B cell (primary cell): ENCODE data around the gene RPL36. TPM values are rescaled to one million over a fixed set of nuclear protein-coding genes. Genes with fewer than 3 reads are reported as not detected.

Source experiments
- ATAC-seq: fragments of 200-7000 bp; cut with Tn5 transposase; one replicate; pipeline ENCODE4 v1.10.0; 2021; ENCODE audit warnings: low read depth, mild to moderate bottlenecking, moderate number of reproducible peaks, moderate library complexity
- CTCF ChIA-PET: fragments of 350-600 bp; sonication (Branson Sonifier 250); formaldehyde crosslinking; loops from one replicate; lab custom pipeline; 2021; ENCODE audit warnings: antibody characterized with exemption, inconsistent platforms; lab: Charles Lee
- POLR2A ChIA-PET: fragments of 350-600 bp; sonication (Branson Sonifier 250); formaldehyde crosslinking; loops from one replicate; lab custom pipeline; 2021; ENCODE audit warnings: antibody characterized with exemption; lab: Charles Lee
- DNase-seq: peaks from one replicate; pipeline ENCODE4 v3.0.0; 2013
- H2AFZ ChIP-seq: 2 replicates; pipeline ENCODE4 v1.6.1; 2012; ENCODE audit warnings: mild to moderate bottlenecking, low read depth, low read length; ENCODE audit not compliant: insufficient read depth, poor library complexity, severe bottlenecking
- H3K27ac ChIP-seq, 2 donors: 1 replicate in 1 of 2; 2 replicates in 1 of 2; pipeline ENCODE4 v1.5.1; 2012 to 2013; ENCODE audit warnings: low read length in 2 of 2, mild to moderate bottlenecking in 2 of 2, moderate library complexity in 1 of 2
- H3K27me3 ChIP-seq, 4 experiments: fragments of 200-600 bp in 1 of 4; sonication (generic) in 1 of 4; replicated peaks in 1 of 4; 1 replicate in 2 of 4; 2 replicates in 2 of 4; pipeline versions ENCODE4 v1.6.1 to v1.7.0; 2013 to 2016; ENCODE audit warnings: low read length in 3 of 4, mild to moderate bottlenecking in 2 of 4, mixed read lengths in 1 of 4, moderate library complexity in 1 of 4; ENCODE audit not compliant: insufficient read depth in 4 of 4, control insufficient read depth in 3 of 4; ENCODE audit errors: control extremely low read depth in 1 of 4
- H3K36me3 ChIP-seq, 2 experiments: replicated peaks in 1 of 2; 1 replicate in 1 of 2; 2 replicates in 1 of 2; pipeline versions ENCODE4 v1.6.1 to v1.7.1; 2013; ENCODE audit warnings: low read length in 1 of 2; ENCODE audit not compliant: insufficient read depth in 2 of 2, control insufficient read depth in 1 of 2; ENCODE audit errors: control extremely low read depth in 1 of 2, extremely low read depth in 1 of 2
- H3K4me1 ChIP-seq, 2 donors: fragments of 200-600 bp in 1 of 2; sonication (generic) in 1 of 2; 1 replicate in 1 of 2; 2 replicates in 1 of 2; pipeline versions ENCODE4 v1.5.1 to v1.6.1; 2013 to 2017; ENCODE audit warnings: low read length in 2 of 2; ENCODE audit not compliant: control insufficient read depth in 2 of 2, insufficient read depth in 2 of 2
- H3K4me2 ChIP-seq: replicated peaks from 2 replicates; pipeline ENCODE3; 2012; ENCODE audit warnings: mild to moderate bottlenecking, low read depth, low read length; ENCODE audit not compliant: poor library complexity, severe bottlenecking
- H3K4me3 ChIP-seq, 5 experiments: fragments of 200-600 bp in 1 of 5; sonication (generic) in 1 of 5; 1 replicate in 3 of 5; 2 replicates in 2 of 5; pipeline versions ENCODE4 v1.5.1 to v1.7.0; 2011 to 2016; ENCODE audit warnings: low read length in 4 of 5, mild to moderate bottlenecking in 4 of 5, low read depth in 2 of 5, control low read depth in 1 of 5, moderate library complexity in 1 of 5; ENCODE audit not compliant: insufficient read depth in 1 of 5; ENCODE audit errors: control extremely low read depth in 1 of 5, extremely low read depth in 1 of 5
- H3K79me2 ChIP-seq: fragments of 200-600 bp; sonication (generic); one replicate; pipeline ENCODE4 v1.6.0; 2016; ENCODE audit warnings: low read length; ENCODE audit not compliant: control insufficient read depth, insufficient read depth
- H3K9ac ChIP-seq: fragments of 200-600 bp; sonication (generic); 2 replicates; pipeline ENCODE4 v1.6.1; 2017; ENCODE audit warnings: mild to moderate bottlenecking, low read length, moderate library complexity
- H3K9me3 ChIP-seq, 3 donors: one replicate each; pipeline versions ENCODE4 v1.6.1 to v1.7.1; 2013; ENCODE audit warnings: low read length in 2 of 3; ENCODE audit not compliant: control insufficient read depth in 2 of 3, insufficient read depth in 1 of 3; ENCODE audit errors: control extremely low read depth in 1 of 3
- H4K20me1 ChIP-seq: 2 replicates; pipeline ENCODE4 v1.6.0; 2012; ENCODE audit warnings: mild to moderate bottlenecking, low read length; ENCODE audit not compliant: insufficient read depth, control insufficient read depth, poor library complexity, severe bottlenecking
- H3K27ac Mint-ChIP-seq: one replicate; pipeline ENCODE4 v1.8.0; 2021; ENCODE audit warnings: mixed read lengths
- H3K27me3 Mint-ChIP-seq: one replicate; pipeline ENCODE4 v1.8.0; 2021; ENCODE audit warnings: mixed read lengths
- H3K4me1 Mint-ChIP-seq: one replicate; pipeline ENCODE4 v1.8.0; 2021; ENCODE audit warnings: mixed read lengths
- H3K4me3 Mint-ChIP-seq: one replicate; pipeline ENCODE4 v1.8.0; 2021; ENCODE audit warnings: mixed read lengths
- H3K9me3 Mint-ChIP-seq: one replicate; pipeline ENCODE4 v1.8.0; 2022; ENCODE audit warnings: mixed read lengths; ENCODE audit not compliant: insufficient read depth
- EZH2 ChIP-seq: IDR thresholded peaks from 2 replicates; pipeline ENCODE4 v1.6.1; 2012; ENCODE audit warnings: borderline replicate concordance, low read depth, mild to moderate bottlenecking, moderate library complexity, low read length; ENCODE audit not compliant: insufficient read depth, poor library complexity, severe bottlenecking
- WGBS: methylation state at CpG from one replicate; pipeline ENCODE4 v1.1.5; 2013; ENCODE audit warnings: missing lambda C conversion rate; ENCODE audit not compliant: insufficient coverage; 5-methylcytosine and 5-hydroxymethylcytosine counted together
- intact Hi-C: fragments of 100-400 bp; cut with micrococcal nuclease; formaldehyde crosslinking; loops from one replicate; pipeline ENCODE4 v1.10.0; 2022
- polyA plus RNA-seq: library from polyadenylated mRNA; depleted of rRNA; stranded (reverse); fragments of >200 nt; gene quantifications from 2 replicates; pipeline ENCODE4 v1.2.3, GENCODE V29; 2012
- total RNA-seq, 2 donors: library from RNA; stranded (reverse); fragments of 120-200 nt in 1 of 2; gene quantifications; 1 replicate in 1 of 2; 2 replicates in 1 of 2; pipeline versions ENCODE4 v1.2.3 to v1.2.4, GENCODE V29; 2013 to 2022
- TF ChIP-seq, protein P1 (sequence below): fragments of 200-600 bp; IDR thresholded peaks from one replicate; pipeline ENCODE4 v1.8.0; 2022; ENCODE audit warnings: antibody characterized with exemption, mild to moderate bottlenecking

The RPL36 gene
- total and polyA plus RNA-seq, 2 donors (not counting 1 experiment from before 2014, with no cell fraction given) = 899 to 983 TPM

DNA sequence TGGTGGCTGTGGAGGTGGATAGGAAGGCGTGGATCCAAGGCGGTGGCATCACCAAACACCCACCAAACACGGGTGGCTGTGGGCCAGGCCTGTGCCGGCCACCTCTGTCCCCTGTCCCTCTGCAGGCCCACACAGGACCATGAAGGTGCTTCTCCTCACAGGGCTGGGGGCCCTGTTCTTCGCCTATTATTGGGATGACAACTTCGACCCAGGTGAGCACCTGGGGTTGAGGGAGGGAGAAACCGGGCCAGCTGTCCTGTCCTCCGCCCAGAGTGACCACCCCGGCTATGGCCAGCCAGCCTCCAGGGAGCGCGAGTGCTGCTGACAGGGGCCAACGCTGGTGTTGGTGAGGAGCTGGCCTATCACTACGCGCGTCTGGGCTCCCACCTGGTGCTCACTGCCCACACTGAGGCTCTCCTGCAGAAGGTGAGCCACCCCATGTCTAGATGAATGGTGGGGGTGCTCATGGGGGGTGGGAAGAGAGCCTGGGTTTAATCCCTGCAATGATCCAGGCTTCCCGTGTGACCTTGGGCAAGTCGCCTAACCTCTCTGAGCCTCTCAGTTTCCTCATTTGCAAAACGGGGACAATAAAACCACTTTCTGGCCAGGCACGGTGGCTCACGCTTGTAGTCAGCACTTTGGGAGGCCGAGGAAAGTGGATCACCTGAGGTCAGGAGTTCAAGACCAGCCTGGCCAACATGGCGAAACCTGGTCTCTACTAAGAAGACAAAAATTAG is 5.2 kb upstream of the RPL36 start:
- Histone ChIP-seq H3K9me3 (peaks cover 0 to 15% (median 0%) of the 10 kb centered on the region in 3 donors), H3K4me2 (no peak overlapping the region), H3K79me2 (peaks cover 3% of the 10 kb centered on the region), H3K27me3 (no peaks in the 10 kb centered on the region), H3K27ac (no peak overlapping the region), H4K20me1 (no peaks in the 10 kb centered on the region), H3K9ac (no peak overlapping the region), H3K36me3 (no peaks in the 10 kb centered on the region), H3K4me3 (no peak overlapping the region), H2AFZ (no peak overlapping the region), H3K4me1 (peaks cover 18 to 27% of the 10 kb centered on the region in 2 donors)
- Mint-ChIP-seq H3K4me1 (peaks cover 36% of the 10 kb centered on the region), H3K27me3 (no peaks in the 10 kb centered on the region), H3K27ac (no peak overlapping the region), H3K9me3 (no peaks in the 10 kb centered on the region), H3K4me3 (no peak overlapping the region)
- 94% methylated on average over 19 of the region's 22 CpGs for WGBS
- DNase-seq (no peak), ATAC-seq (no peak)
- no peak for TF ChIP-seq EZH2
- TF ChIP-seq, protein P1, sequence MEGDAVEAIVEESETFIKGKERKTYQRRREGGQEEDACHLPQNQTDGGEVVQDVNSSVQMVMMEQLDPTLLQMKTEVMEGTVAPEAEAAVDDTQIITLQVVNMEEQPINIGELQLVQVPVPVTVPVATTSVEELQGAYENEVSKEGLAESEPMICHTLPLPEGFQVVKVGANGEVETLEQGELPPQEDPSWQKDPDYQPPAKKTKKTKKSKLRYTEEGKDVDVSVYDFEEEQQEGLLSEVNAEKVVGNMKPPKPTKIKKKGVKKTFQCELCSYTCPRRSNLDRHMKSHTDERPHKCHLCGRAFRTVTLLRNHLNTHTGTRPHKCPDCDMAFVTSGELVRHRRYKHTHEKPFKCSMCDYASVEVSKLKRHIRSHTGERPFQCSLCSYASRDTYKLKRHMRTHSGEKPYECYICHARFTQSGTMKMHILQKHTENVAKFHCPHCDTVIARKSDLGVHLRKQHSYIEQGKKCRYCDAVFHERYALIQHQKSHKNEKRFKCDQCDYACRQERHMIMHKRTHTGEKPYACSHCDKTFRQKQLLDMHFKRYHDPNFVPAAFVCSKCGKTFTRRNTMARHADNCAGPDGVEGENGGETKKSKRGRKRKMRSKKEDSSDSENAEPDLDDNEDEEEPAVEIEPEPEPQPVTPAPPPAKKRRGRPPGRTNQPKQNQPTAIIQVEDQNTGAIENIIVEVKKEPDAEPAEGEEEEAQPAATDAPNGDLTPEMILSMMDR = no peak
- ChIA-PET CTCF (no interaction called here), POLR2A (no interaction called here)
- intact Hi-C loops = loop anchor here (5.0 to 10.0 kb wide), 2 partner anchors 1662 to 1920 kb away; partner anchors contain the start of genes APBA3, ARHGEF18 and MRPL54

DNA sequence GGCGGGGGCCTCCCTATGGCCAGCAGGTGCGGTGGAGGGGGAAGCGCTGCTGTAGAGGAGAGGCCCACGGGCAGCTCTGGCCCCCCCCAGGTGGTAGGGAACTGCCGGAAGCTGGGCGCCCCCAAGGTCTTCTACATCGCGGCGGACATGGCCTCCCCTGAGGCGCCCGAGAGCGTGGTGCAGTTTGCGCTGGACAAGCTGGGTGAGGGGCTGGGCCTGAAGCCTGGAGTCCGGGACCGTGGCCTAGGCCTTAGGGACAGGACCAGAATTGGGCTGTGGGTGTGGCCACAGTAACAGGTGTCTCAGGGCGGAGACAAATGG is 3.8 kb upstream of the RPL36 start:
- H3K4me3 Mint-ChIP-seq = peak overlapping the region; percentile 93
- Histone ChIP-seq H3K27me3 (no peaks in the 10 kb centered on the region), H3K36me3 (no peaks in the 10 kb centered on the region), H3K9me3 (peaks cover 0 to 13% (median 0%) of the 10 kb centered on the region in 3 donors), H3K4me3 (peak overlapping the region in 4 of 5 experiments; percentile 44 to 71 (median 68)), H3K9ac (peak overlapping the region; percentile 70), H2AFZ (peak overlapping the region; percentile 80), H3K79me2 (peaks cover 13% of the 10 kb centered on the region), H3K4me2 (peak overlapping the region; percentile 83), H4K20me1 (peaks cover 13% of the 10 kb centered on the region), H3K4me1 (peaks cover 13 to 32% of the 10 kb centered on the region in 2 donors), H3K27ac (peak overlapping the region; percentile 56 to 76)
- 6% methylated on average over 16 of the region's 16 CpGs for WGBS
- no peaks in the 10 kb centered on the region for H3K9me3 Mint-ChIP-seq
- no peak for DNase-seq
- no peak for ATAC-seq
- H3K27me3 Mint-ChIP-seq = no peaks in the 10 kb centered on the region
- POLR2A ChIA-PET = interaction anchor here (0.6 to 1.9 kb wide), 5 partner anchors 9 to 1924 kb away, joined by 3 to 13 read pairs (median 4); partner anchors contain the start of genes LONP1, SAFB and SAFB2
- peak overlapping the region; percentile 92 for H3K27ac Mint-ChIP-seq
- intact Hi-C loops = loop anchor here (5.0 to 10.0 kb wide), 2 partner anchors 1661 to 1921 kb away; partner anchors contain the start of genes APBA3, ARHGEF18 and MRPL54
- peaks cover 42% of the 10 kb centered on the region for H3K4me1 Mint-ChIP-seq
- TF ChIP-seq EZH2 = no peak
- TF ChIP-seq, protein P1 = no peak
- CTCF ChIA-PET = interaction anchor here (1.5 to 1.6 kb wide), 5 partner anchors 10 to 65 kb away, joined by 3 to 10 read pairs (median 3); partner anchors contain the start of genes CATSPERD and LONP1
